Neural progenitor cell (in vitro differentiated cells): ENCODE data around the gene PTPRN2. TPM values are rescaled to one million over a fixed set of nuclear protein-coding genes. Genes with fewer than 3 reads are reported as not detected.

Source experiments
- DNase-seq: peaks from one replicate; pipeline ENCODE4 v3.0.0-alpha.2; 2016; ENCODE audit warnings: low spot score
- H2AFZ ChIP-seq: fragments of 200-600 bp; sonication (generic); replicated peaks from 2 replicates; pipeline ENCODE4 v1.6.1; 2016; ENCODE audit warnings: antibody characterized with exemption
- H3F3A ChIP-seq: fragments of 200-600 bp; sonication (generic); 2 replicates; pipeline ENCODE4 v1.6.1; 2016; ENCODE audit warnings: antibody characterized with exemption, low read depth
- H3K27ac ChIP-seq: fragments of 200-600 bp; sonication (generic); 2 replicates; pipeline ENCODE4 v1.5.1; 2016; ENCODE audit warnings: mild to moderate bottlenecking
- H3K27me3 ChIP-seq: fragments of 200-600 bp; sonication (generic); 2 replicates; pipeline ENCODE4 v1.6.1; 2016; ENCODE audit warnings: mild to moderate bottlenecking, moderate library complexity
- H3K36me3 ChIP-seq: fragments of 200-600 bp; sonication (generic); 2 replicates; pipeline ENCODE4 v1.5.1; 2016
- H3K4me1 ChIP-seq: fragments of 200-600 bp; sonication (generic); 2 replicates; pipeline ENCODE4 v1.6.1; 2016; ENCODE audit warnings: mixed run types
- H3K4me2 ChIP-seq: fragments of 200-600 bp; sonication (generic); 2 replicates; pipeline ENCODE4 v1.6.1; 2016
- H3K4me3 ChIP-seq: fragments of 200-600 bp; sonication (generic); 2 replicates; pipeline ENCODE4 v1.5.1; 2016
- H3K79me2 ChIP-seq: fragments of 200-600 bp; sonication (generic); 2 replicates; pipeline ENCODE4 v1.6.1; 2016; ENCODE audit warnings: low read depth
- H3K9ac ChIP-seq: fragments of 200-600 bp; sonication (generic); 2 replicates; pipeline ENCODE4 v1.6.1; 2016
- H3K9me3 ChIP-seq: fragments of 200-600 bp; sonication (generic); 2 replicates; pipeline ENCODE4 v1.5.1; 2016; ENCODE audit warnings: low read depth
- H4K20me1 ChIP-seq: fragments of 200-600 bp; sonication (generic); 2 replicates; pipeline ENCODE4 v1.6.1; 2016; ENCODE audit warnings: low read depth
- H3K27ac Mint-ChIP-seq: 3 replicates; pipeline ENCODE4 v1.8.0; 2021; ENCODE audit warnings: mixed read lengths
- H3K27me3 Mint-ChIP-seq: 2 replicates; pipeline ENCODE4 v1.8.0; 2022; ENCODE audit warnings: low read depth, mild to moderate bottlenecking, inconsistent platforms, moderate library complexity, mixed read lengths; ENCODE audit not compliant: insufficient read depth
- H3K36me3 Mint-ChIP-seq: 3 replicates; pipeline ENCODE4 v1.8.0; 2021; ENCODE audit warnings: mixed read lengths
- H3K4me1 Mint-ChIP-seq: 3 replicates; pipeline ENCODE4 v1.8.0; 2021; ENCODE audit warnings: mixed read lengths
- H3K4me3 Mint-ChIP-seq: 3 replicates; pipeline ENCODE4 v1.8.0; 2021; ENCODE audit warnings: mild to moderate bottlenecking, moderate library complexity, mixed read lengths
- H3K9me3 Mint-ChIP-seq: 3 replicates; pipeline ENCODE4 v1.8.0; 2020; ENCODE audit warnings: mixed read lengths
- EZH2 ChIP-seq: fragments of 200-600 bp; sonication (generic); IDR thresholded peaks from 2 replicates; pipeline ENCODE4 v1.6.1; 2017; ENCODE audit warnings: antibody characterized with exemption, mild to moderate bottlenecking, moderate library complexity
- EZH2phosphoT487 ChIP-seq: fragments of 200-600 bp; sonication (generic); IDR thresholded peaks from 2 replicates; pipeline ENCODE4 v1.6.1; 2017; ENCODE audit warnings: antibody characterized with exemption
- total RNA-seq: library from RNA; depleted of rRNA; stranded (reverse); fragments of >200 nt; gene quantifications from 2 replicates; pipeline ENCODE4 v1.2.3, GENCODE V29; 2015; ENCODE audit warnings: low replicate concordance
- TF ChIP-seq, protein P1 (sequence below): fragments of 200-600 bp; sonication (generic); IDR thresholded peaks from 2 replicates; pipeline ENCODE4 v1.5.1; 2017; ENCODE audit warnings: antibody characterized with exemption, mild to moderate bottlenecking

PTPRN2 gene
- total RNA-seq, 1 donor from 2014 or later, result 3.0 TPM

DNA sequence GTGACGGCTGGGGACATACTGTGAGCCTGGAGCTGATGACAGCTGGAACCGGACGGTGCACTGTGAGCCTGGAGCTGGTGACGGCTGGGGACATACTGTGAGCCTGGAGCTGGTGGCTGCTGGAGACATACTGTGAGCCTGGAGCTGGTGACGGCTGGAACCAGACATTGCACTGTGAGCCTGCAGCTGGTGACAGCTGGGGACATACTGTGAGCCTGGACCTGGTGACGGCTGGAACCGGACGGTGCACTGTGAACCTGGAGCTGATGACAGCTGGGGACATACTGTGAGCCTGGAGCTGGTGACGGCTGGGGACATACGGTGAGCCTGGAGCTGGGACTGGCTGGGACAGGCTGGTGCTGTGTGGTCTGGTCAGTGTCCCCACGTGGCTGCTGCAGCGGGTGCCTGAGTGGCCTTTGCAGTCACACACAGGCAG, 47.9 kb downstream of the PTPRN2 start:
- no peaks in the 10 kb centered on the region for H3K27me3 ChIP-seq
- no peaks in the 10 kb centered on the region for H3K4me1 ChIP-seq
- no peak for DNase-seq
- no peaks in the 10 kb centered on the region for H3K36me3 ChIP-seq
- no peaks in the 10 kb centered on the region for H3K36me3 Mint-ChIP-seq
- H3K4me3 ChIP-seq, result no peak overlapping the region
- peaks cover 2% of the 10 kb centered on the region for H3K4me1 Mint-ChIP-seq
- H3F3A ChIP-seq, result no peaks in the 10 kb centered on the region
- H4K20me1 ChIP-seq, result no peaks in the 10 kb centered on the region
- H3K4me2 ChIP-seq, result no peak overlapping the region
- H3K79me2 ChIP-seq, result no peaks in the 10 kb centered on the region
- no peak overlapping the region for H3K27ac ChIP-seq
- no peak overlapping the region for H3K9ac ChIP-seq
- TF ChIP-seq, protein P1, sequence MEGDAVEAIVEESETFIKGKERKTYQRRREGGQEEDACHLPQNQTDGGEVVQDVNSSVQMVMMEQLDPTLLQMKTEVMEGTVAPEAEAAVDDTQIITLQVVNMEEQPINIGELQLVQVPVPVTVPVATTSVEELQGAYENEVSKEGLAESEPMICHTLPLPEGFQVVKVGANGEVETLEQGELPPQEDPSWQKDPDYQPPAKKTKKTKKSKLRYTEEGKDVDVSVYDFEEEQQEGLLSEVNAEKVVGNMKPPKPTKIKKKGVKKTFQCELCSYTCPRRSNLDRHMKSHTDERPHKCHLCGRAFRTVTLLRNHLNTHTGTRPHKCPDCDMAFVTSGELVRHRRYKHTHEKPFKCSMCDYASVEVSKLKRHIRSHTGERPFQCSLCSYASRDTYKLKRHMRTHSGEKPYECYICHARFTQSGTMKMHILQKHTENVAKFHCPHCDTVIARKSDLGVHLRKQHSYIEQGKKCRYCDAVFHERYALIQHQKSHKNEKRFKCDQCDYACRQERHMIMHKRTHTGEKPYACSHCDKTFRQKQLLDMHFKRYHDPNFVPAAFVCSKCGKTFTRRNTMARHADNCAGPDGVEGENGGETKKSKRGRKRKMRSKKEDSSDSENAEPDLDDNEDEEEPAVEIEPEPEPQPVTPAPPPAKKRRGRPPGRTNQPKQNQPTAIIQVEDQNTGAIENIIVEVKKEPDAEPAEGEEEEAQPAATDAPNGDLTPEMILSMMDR, result no peak
- TF ChIP-seq EZH2phosphoT487, result no peak
- no peak for TF ChIP-seq EZH2
- H3K4me3 Mint-ChIP-seq, result no peak overlapping the region
- H3K9me3 Mint-ChIP-seq, result peaks cover 6% of the 10 kb centered on the region
- H3K9me3 ChIP-seq, result no peaks in the 10 kb centered on the region
- H3K27ac Mint-ChIP-seq, result no peak overlapping the region
- H3K27me3 Mint-ChIP-seq, result no peaks in the 10 kb centered on the region
- H2AFZ ChIP-seq, result no peak overlapping the region

DNA sequence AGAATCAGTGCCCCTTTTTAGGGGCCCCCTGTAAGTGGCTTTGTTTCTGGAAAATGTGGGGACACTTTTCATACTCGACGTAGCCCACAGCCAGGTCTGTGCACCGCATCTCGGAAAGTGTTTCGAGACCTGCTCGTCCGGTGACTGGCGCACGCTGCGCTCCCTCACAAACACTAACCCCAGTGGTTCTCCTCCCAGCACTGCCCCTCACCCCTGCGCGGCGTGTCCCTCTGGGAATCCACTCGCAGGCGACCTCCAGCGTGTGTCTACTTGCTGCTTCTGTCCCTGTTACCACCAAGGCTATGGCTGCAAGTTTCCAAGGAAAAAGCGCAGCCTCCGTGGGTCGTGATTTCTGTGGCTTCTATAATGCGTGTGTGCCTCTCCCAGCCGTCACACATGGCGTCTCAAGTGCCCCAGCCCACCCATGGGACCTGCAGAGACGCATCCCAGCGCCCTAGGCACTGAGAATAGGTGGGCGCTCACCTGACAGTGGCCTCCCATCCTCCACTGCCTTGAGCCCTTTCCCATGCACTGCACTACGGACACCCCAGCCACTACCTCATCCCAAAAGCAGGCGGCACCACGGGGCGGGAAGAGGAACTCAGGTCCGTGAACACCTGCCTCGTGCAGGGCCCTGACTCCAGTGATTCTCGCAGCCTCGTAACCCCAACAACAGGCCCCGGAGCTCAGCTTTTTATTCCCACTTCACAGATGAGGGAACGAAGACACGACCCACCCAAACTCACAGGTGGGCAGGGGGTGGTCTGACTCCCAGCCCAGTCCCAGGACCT, 49.3 kb downstream of the PTPRN2 start:
- no peak overlapping the region for H3K4me3 ChIP-seq
- peaks cover 9% of the 10 kb centered on the region for H3K9me3 Mint-ChIP-seq
- H4K20me1 ChIP-seq, result no peaks in the 10 kb centered on the region
- no peaks in the 10 kb centered on the region for H3K36me3 ChIP-seq
- H3K79me2 ChIP-seq, result no peaks in the 10 kb centered on the region
- no peak for TF ChIP-seq EZH2
- TF ChIP-seq, protein P1, result no peak
- TF ChIP-seq EZH2phosphoT487, result no peak
- no peaks in the 10 kb centered on the region for H3K27me3 ChIP-seq
- H3K36me3 Mint-ChIP-seq, result no peaks in the 10 kb centered on the region
- peaks cover 1% of the 10 kb centered on the region for H3K27me3 Mint-ChIP-seq
- H3K9ac ChIP-seq, result no peak overlapping the region
- no peak overlapping the region for H3K27ac Mint-ChIP-seq
- H3K27ac ChIP-seq, result no peak overlapping the region
- no peak overlapping the region for H3K4me2 ChIP-seq
- peaks cover 2% of the 10 kb centered on the region for H3K4me1 Mint-ChIP-seq
- H3K4me3 Mint-ChIP-seq, result no peak overlapping the region
- no peaks in the 10 kb centered on the region for H3F3A ChIP-seq
- H3K4me1 ChIP-seq, result no peaks in the 10 kb centered on the region
- H3K9me3 ChIP-seq, result no peaks in the 10 kb centered on the region
- no peak overlapping the region for H2AFZ ChIP-seq
- DNase-seq, result no peak

DNA sequence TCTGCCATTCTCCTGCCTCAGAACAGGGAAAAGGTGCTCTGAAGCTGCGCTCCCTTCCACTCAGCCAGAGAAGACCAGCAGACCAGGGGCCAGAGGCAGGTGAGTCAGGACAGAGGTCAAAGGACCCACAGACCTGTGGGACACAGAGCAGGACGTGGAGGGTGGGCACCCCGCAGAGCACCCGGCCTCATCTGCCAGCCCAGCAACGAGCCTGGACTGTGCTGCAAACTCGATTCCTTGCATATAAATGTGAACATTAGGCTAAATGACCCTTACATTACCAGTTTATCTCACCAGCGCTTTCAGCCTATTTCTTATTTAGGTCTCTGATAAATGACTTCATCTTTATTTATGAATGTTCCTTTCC, 50.1 kb downstream of the PTPRN2 start:
- no peaks in the 10 kb centered on the region for H4K20me1 ChIP-seq
- Mint-ChIP-seq H3K36me3 (no peaks in the 10 kb centered on the region), H3K27ac (no peak overlapping the region), H3K27me3 (peaks cover 4% of the 10 kb centered on the region), H3K4me1 (peaks cover 2% of the 10 kb centered on the region), H3K9me3 (peaks cover 12% of the 10 kb centered on the region), H3K4me3 (no peak overlapping the region)
- no peaks in the 10 kb centered on the region for H3K4me1 ChIP-seq
- no peak overlapping the region for H3K27ac ChIP-seq
- H3K9ac ChIP-seq, result no peak overlapping the region
- no peaks in the 10 kb centered on the region for H3K36me3 ChIP-seq
- DNase-seq, result no peak
- H2AFZ ChIP-seq, result no peak overlapping the region
- H3K4me3 ChIP-seq, result no peak overlapping the region
- no peaks in the 10 kb centered on the region for H3F3A ChIP-seq
- no peaks in the 10 kb centered on the region for H3K79me2 ChIP-seq
- no peak overlapping the region for H3K4me2 ChIP-seq
- no peaks in the 10 kb centered on the region for H3K9me3 ChIP-seq
- no peaks in the 10 kb centered on the region for H3K27me3 ChIP-seq
- TF ChIP-seq, protein P1, result no peak
- no peak for TF ChIP-seq EZH2phosphoT487
- TF ChIP-seq EZH2, result no peak
